ENCODE results near the gene CTAGE4. TPM values are rescaled to one million over a fixed set of nuclear protein-coding genes. Genes with fewer than 3 reads are reported as not detected.
"Not testable (repeated sequence)": the region's sequence is repeated elsewhere in the genome, so short reads cannot be mapped to it uniquely, and the experiment has no call there.

CTAGE4 gene
- total and polyA plus RNA-seq, 9 of the 15 experiments (the other 6 are each of a cell fraction or from before 2014, with no cell fraction given) = 0.04 to 0.17 (median 0.07) TPM; not detected in 5

GRCh38 chr7:144178380-144179164, 4.7 kb upstream of the CTAGE4 start:
- H3K9ac ChIP-seq (ENCODE audit: insufficient read depth in 1 of 2, low read depth in 2 of 2, low read length in 2 of 2); H3K9me3 ChIP-seq (replicated peaks; ENCODE audit: control insufficient read depth, insufficient read depth, low read depth, low read length); H3K4me2 ChIP-seq (ENCODE audit: insufficient read depth, low read length); H3K27ac ChIP-seq (ENCODE audit: extremely low read depth, low read depth, low read length); H3K4me3 ChIP-seq; in situ Hi-C loops (cut with MboI); H3K27me3 ChIP-seq (ENCODE audit: control insufficient read depth in 2 of 2, insufficient read depth in 2 of 2, low read length in 2 of 2); H4K20me1 ChIP-seq (replicated peaks; ENCODE audit: control insufficient read depth, insufficient read depth, low read length); BruUV-seq (replicated peaks); H3K79me2 ChIP-seq (ENCODE audit: control insufficient read depth, insufficient read depth, low read length); CTCF ChIA-PET (ENCODE audit: low intra/inter-chr PET ratio); POLR2A ChIA-PET; H3K9me1 ChIP-seq (ENCODE audit: control insufficient read depth, insufficient read depth, low read length); H3K36me3 ChIP-seq (ENCODE audit: control insufficient read depth, insufficient read depth, low read length); H2AFZ ChIP-seq (ENCODE audit: low read depth, low read length); H3K4me1 ChIP-seq (replicated peaks in 1 of 2; ENCODE audit: control insufficient read depth in 2 of 2, insufficient read depth in 2 of 2, low read length in 2 of 2); TF ChIP-seq REST (CRISPR knock-in tag; IDR thresholded peaks at IDR 0.05; ENCODE audit: low read depth): not testable (repeated sequence)
- DNase-seq (ENCODE audit: extremely low read depth in 1 of 4, low spot score in 3 of 4) (peak in 1 of 4 experiments; percentile 27), FAIRE-seq (peak; percentile 35), ATAC-seq (peak; percentile 97)
- 0% methylated on average over 3 of the region's 10 CpGs for WGBS (ENCODE audit: insufficient coverage, low coverage, missing lambda C conversion rate)
- TF ChIP-seq REST (IDR thresholded peaks at IDR 0.05; ENCODE audit: borderline replicate concordance) (peak; percentile 42; the same call in 1 of the 2 replicates), DEAF1 (CRISPR knock-in tag; IDR thresholded peaks at IDR 0.05) (peak; percentile 28; the same call in 1 of the 2 replicates), CTCF (IDR thresholded peaks at IDR 0.05 in 2 of 3, conservative IDR thresholded peaks at IDR 0.05 in 1 of 3; ENCODE audit: insufficient read depth in 2 of 3, low read depth in 1 of 3, low read length in 3 of 3) (peak in 2 of 3 experiments; percentile 20 to 29; a peak in 1 of 6 replicates), RAD21 (CRISPR knock-in tag; conservative IDR thresholded peaks at IDR 0.05 in 1 of 2, IDR thresholded peaks at IDR 0.05 in 1 of 2) (peak; percentile 55 to 64), ZNF512 (tag; IDR thresholded peaks at IDR 0.05) (peak; percentile 4; the same call in 1 of the 2 replicates)
- intact Hi-C loops (cut with micrococcal nuclease) = loop anchor here (10.0 kb wide), 1 partner anchor 216 kb away; no protein-coding TSS in a partner anchor

Measured in K562 (cell line).